Measurements from ENCODE around the gene INPP5A.
"Not testable (repeated sequence)": the region's sequence is repeated elsewhere in the genome, so short reads cannot be mapped to it uniquely, and the experiment has no call there.

The INPP5A gene

GRCh38 chr10:132504501-132505272 is 32.9 kb upstream of the INPP5A start:
- no peak for DNase-seq

GRCh38 chr10:132505546-132505945 is 32.0 kb upstream of the INPP5A start:
- DNase-seq, result not testable (repeated sequence)

GRCh38 chr10:132506711-132507408 is 30.7 kb upstream of the INPP5A start:
- DNase-seq, result no peak

- no peak for DNase-seq
These were observed 30.1 kb upstream of the INPP5A start for GRCh38 chr10:132507409-132507955.

GRCh38 chr10:132507956-132508490 is 29.6 kb upstream of the INPP5A start:
- DNase-seq, result no peak

- no peak for DNase-seq
These were observed 28.8 kb upstream of the INPP5A start for GRCh38 chr10:132508581-132509443.

- DNase-seq, result no peak
These were observed 27.9 kb upstream of the INPP5A start for GRCh38 chr10:132509506-132510173.

GRCh38 chr10:132510174-132510611 is 27.4 kb upstream of the INPP5A start:
- no peak for DNase-seq

GRCh38 chr10:132511121-132512051 is 26.2 kb upstream of the INPP5A start:
- no peak for DNase-seq

- DNase-seq, result no peak
These were observed 25.5 kb upstream of the INPP5A start for GRCh38 chr10:132512052-132512442.

GRCh38 chr10:132512693-132513345 is 24.8 kb upstream of the INPP5A start:
- no peak for DNase-seq

GRCh38 chr10:132514821-132515520 is 22.6 kb upstream of the INPP5A start:
- DNase-seq, result no peak

GRCh38 chr10:132515811-132516726 is 21.5 kb upstream of the INPP5A start:
- DNase-seq, result no peak

- no peak for DNase-seq
These were observed 20.5 kb upstream of the INPP5A start for GRCh38 chr10:132516771-132517725.

GRCh38 chr10:132517951-132518521 is 19.6 kb upstream of the INPP5A start:
- DNase-seq, result no peak

GRCh38 chr10:132518572-132519381 is 18.8 kb upstream of the INPP5A start:
- DNase-seq, result no peak
